Smooth muscle cell (in vitro differentiated cells): ENCODE data around the gene ANKRD62. TPM values are rescaled to one million over a fixed set of nuclear protein-coding genes. Genes with fewer than 3 reads are reported as not detected.
"Not testable (repeated sequence)": the region's sequence is repeated elsewhere in the genome, so short reads cannot be mapped to it uniquely, and the experiment has no call there.

Source experiments
- DNase-seq: peaks from one replicate; lab custom pipeline; 2025; ENCODE audit not compliant: unreplicated experiment; lab: John Stamatoyannopoulos, UW
- H2AFZ ChIP-seq: fragments of 200-600 bp; sonication (generic); 2 replicates; pipeline ENCODE4 v1.6.0; 2016; ENCODE audit warnings: antibody characterized with exemption, low read depth, mild to moderate bottlenecking
- H3F3A ChIP-seq: fragments of 200-600 bp; sonication (generic); 2 replicates; pipeline ENCODE4 v1.6.0; 2017; ENCODE audit warnings: antibody characterized with exemption, low read depth
- H3K27ac ChIP-seq: fragments of 200-600 bp; sonication (generic); 2 replicates; pipeline ENCODE4 v1.5.1; 2016; ENCODE audit warnings: low read depth, mild to moderate bottlenecking
- H3K27me3 ChIP-seq: fragments of 200-600 bp; sonication (generic); 2 replicates; pipeline ENCODE4 v1.6.1; 2016; ENCODE audit warnings: low read depth, mild to moderate bottlenecking
- H3K36me3 ChIP-seq: fragments of 200-600 bp; sonication (generic); 2 replicates; pipeline ENCODE4 v1.5.1; 2016; ENCODE audit warnings: low read depth
- H3K4me1 ChIP-seq: fragments of 200-600 bp; sonication (generic); 2 replicates; pipeline ENCODE4 v1.5.1; 2016; ENCODE audit warnings: low read depth
- H3K4me2 ChIP-seq: fragments of 200-600 bp; sonication (generic); 2 replicates; pipeline ENCODE4 v1.6.0; 2016; ENCODE audit warnings: mild to moderate bottlenecking
- H3K4me3 ChIP-seq: fragments of 200-600 bp; sonication (generic); 2 replicates; pipeline ENCODE4 v1.5.1; 2016; ENCODE audit warnings: mild to moderate bottlenecking
- H3K79me2 ChIP-seq: fragments of 200-600 bp; sonication (generic); 2 replicates; pipeline ENCODE4 v1.6.0; 2016; ENCODE audit warnings: low read depth, mild to moderate bottlenecking
- H3K9ac ChIP-seq: fragments of 200-600 bp; sonication (generic); 2 replicates; pipeline ENCODE4 v1.6.0; 2016; ENCODE audit warnings: low read depth
- H3K9me3 ChIP-seq: fragments of 200-600 bp; sonication (generic); replicated peaks from 2 replicates; pipeline ENCODE4 v1.5.1; 2016; ENCODE audit warnings: low read depth
- H4K20me1 ChIP-seq: fragments of 200-600 bp; sonication (generic); 2 replicates; pipeline ENCODE4 v1.6.0; 2016; ENCODE audit warnings: low read depth
- WGBS: methylation state at CpG from one replicate; pipeline ENCODE4 v1.1.7; 2016; ENCODE audit warnings: low lambda C conversion rate; 5-methylcytosine and 5-hydroxymethylcytosine counted together
- polyA plus RNA-seq: library from polyadenylated mRNA; unstranded; fragments of >200 nt; fragmentation: Nextera tagmentation; extraction: Ambion mirVana; gene quantifications from 2 replicates; pipeline ENCODE4 v1.2.1, GENCODE V29; 2016
- total RNA-seq: library from RNA; depleted of rRNA; stranded (reverse); fragments of >200 nt; gene quantifications from 2 replicates; pipeline ENCODE4 v1.2.3, GENCODE V29; 2014
- TF ChIP-seq, protein P1 (sequence below): fragments of 200-600 bp; sonication (generic); IDR thresholded peaks from 2 replicates; pipeline ENCODE4 v1.5.1; 2017; ENCODE audit warnings: borderline replicate concordance, mild to moderate bottlenecking, antibody characterized with exemption; ENCODE audit not compliant: insufficient read depth, poor library complexity, severe bottlenecking

The ANKRD62 gene
- total and polyA plus RNA-seq, 2 experiments from 2014 or later = not detected

DNA sequence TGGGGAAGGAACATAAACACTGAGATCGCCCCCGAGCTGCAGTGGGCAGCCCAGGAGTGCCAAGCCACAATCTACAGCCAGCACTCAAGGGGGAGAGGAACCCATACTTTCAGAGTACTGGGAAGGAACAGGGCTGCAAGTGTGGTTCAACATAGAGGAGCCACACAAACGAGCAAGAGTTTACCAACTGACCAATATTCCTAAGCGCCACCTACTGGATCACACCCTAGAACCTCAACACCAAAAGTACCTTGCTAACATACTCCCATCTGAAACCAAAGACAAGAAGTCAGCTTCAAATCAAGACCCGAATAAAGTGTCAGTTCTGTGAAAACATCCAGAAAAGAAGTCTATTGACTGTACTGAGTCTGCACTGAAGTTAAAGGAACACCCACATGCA is 55.8 kb downstream of the ANKRD62 start:
- H3K4me3 ChIP-seq, H3K27ac ChIP-seq, H3K4me1 ChIP-seq, H3F3A ChIP-seq, H2AFZ ChIP-seq, H3K79me2 ChIP-seq, H3K9me3 ChIP-seq, H3K36me3 ChIP-seq, H3K9ac ChIP-seq, H4K20me1 ChIP-seq, DNase-seq, H3K4me2 ChIP-seq, H3K27me3 ChIP-seq: not testable (repeated sequence)
- WGBS = no CpG with 5 or more reads among the region's 5 CpGs

DNA sequence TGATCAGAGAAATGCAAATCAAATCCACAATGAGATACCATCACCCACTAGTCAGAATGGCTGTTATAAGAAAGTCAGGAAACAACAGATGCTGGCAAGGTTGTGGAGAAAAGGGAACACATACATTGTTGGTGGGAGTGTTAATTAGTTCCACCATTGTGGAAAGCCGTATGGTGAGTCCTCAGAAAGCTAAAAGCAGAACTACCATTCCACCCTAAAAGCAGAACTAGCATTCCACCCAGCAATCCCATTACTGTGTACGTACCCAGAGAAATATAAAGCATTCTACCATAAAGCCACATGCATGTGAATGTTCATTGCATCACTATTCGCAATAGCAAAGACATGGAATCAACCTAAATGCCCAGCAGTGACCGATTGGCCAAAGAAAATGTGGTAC is 60.7 kb downstream of the ANKRD62 start:
- H3K27me3 ChIP-seq = no peaks in the 10 kb centered on the region
- no peaks in the 10 kb centered on the region for H3F3A ChIP-seq
- H3K4me3 ChIP-seq = no peak overlapping the region
- H3K4me1 ChIP-seq = no peaks in the 10 kb centered on the region
- TF ChIP-seq, protein P1, sequence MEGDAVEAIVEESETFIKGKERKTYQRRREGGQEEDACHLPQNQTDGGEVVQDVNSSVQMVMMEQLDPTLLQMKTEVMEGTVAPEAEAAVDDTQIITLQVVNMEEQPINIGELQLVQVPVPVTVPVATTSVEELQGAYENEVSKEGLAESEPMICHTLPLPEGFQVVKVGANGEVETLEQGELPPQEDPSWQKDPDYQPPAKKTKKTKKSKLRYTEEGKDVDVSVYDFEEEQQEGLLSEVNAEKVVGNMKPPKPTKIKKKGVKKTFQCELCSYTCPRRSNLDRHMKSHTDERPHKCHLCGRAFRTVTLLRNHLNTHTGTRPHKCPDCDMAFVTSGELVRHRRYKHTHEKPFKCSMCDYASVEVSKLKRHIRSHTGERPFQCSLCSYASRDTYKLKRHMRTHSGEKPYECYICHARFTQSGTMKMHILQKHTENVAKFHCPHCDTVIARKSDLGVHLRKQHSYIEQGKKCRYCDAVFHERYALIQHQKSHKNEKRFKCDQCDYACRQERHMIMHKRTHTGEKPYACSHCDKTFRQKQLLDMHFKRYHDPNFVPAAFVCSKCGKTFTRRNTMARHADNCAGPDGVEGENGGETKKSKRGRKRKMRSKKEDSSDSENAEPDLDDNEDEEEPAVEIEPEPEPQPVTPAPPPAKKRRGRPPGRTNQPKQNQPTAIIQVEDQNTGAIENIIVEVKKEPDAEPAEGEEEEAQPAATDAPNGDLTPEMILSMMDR = no peak
- H3K79me2 ChIP-seq = no peaks in the 10 kb centered on the region
- no peaks in the 10 kb centered on the region for H3K36me3 ChIP-seq
- H3K4me2 ChIP-seq = no peak overlapping the region
- H3K27ac ChIP-seq = no peak overlapping the region
- H3K9me3 ChIP-seq = no peaks in the 10 kb centered on the region
- 93% methylated on average over 4 of the region's 4 CpGs for WGBS
- no peak for DNase-seq
- no peaks in the 10 kb centered on the region for H4K20me1 ChIP-seq
- H3K9ac ChIP-seq = no peak overlapping the region
- no peak overlapping the region for H2AFZ ChIP-seq

DNA sequence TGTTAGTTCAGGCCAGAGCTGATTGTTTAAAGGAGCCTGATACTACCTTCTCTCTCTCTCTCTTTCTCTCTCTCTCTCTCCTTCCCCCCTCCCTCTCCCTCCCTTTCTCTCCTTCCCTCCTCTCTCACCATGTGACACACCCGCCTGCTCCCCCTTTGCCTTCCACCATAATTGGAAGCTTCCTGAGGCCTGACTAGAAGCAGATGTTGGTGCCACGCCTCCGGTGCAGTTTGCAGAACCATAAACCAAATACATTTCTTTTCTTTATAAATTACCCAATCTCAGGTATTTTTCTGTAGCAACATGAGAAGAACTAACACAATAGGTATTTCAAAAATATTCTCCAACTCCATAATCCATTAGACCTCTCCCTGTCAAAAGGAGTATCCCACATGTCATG is 62.4 kb downstream of the ANKRD62 start:
- 91% methylated on average over 3 of the region's 3 CpGs for WGBS

DNA sequence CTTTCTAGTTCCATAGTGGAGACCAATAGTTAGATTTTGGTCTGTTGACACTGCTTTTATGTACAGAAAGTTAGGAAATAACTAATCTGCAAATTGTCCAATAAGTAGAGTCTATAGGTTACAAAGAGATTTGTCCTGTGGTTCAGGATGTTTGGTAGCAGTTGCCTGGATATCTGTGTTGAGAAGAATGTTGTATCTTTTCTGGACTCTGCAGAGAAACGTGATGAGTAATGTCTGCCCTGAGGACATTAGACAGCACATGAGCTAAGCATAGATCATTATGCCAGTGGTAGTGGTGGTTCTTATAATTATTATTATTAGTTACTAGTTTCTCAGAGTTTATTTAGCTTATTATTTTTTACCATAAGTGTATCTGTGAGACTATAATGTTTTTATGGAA is 65.8 kb downstream of the ANKRD62 start:
- Histone ChIP-seq H3K4me2 (no peak overlapping the region), H3F3A (no peaks in the 10 kb centered on the region), H4K20me1 (no peaks in the 10 kb centered on the region), H3K4me1 (no peaks in the 10 kb centered on the region), H2AFZ (no peak overlapping the region), H3K9ac (no peak overlapping the region), H3K27me3 (no peaks in the 10 kb centered on the region), H3K79me2 (no peaks in the 10 kb centered on the region), H3K27ac (no peak overlapping the region), H3K4me3 (no peak overlapping the region), H3K9me3 (no peaks in the 10 kb centered on the region), H3K36me3 (no peaks in the 10 kb centered on the region)
- DNase-seq = no peak
- WGBS = 29% methylated on average over 1 of the region's 1 CpG
- TF ChIP-seq, protein P1 = no peak

More for the DNA sequence above, 62.4 kb downstream of the ANKRD62 start:
- Histone ChIP-seq H3K36me3 (no peaks in the 10 kb centered on the region), H3K27me3 (no peaks in the 10 kb centered on the region), H3K79me2 (no peaks in the 10 kb centered on the region), H3K4me2 (no peak overlapping the region), H3K9me3 (no peaks in the 10 kb centered on the region), H2AFZ (no peak overlapping the region), H3K27ac (no peak overlapping the region), H3K4me1 (no peaks in the 10 kb centered on the region), H3K4me3 (no peak overlapping the region), H4K20me1 (no peaks in the 10 kb centered on the region), H3F3A (no peaks in the 10 kb centered on the region), H3K9ac (no peak overlapping the region)
- no peak for DNase-seq
- TF ChIP-seq, protein P1 = no peak
